ENCODE data around the gene FNBP1.

GRCh38 chr9:129875181-129875611 is 167.8 kb downstream of the FNBP1 start:
- TF ChIP-seq, protein P1, sequence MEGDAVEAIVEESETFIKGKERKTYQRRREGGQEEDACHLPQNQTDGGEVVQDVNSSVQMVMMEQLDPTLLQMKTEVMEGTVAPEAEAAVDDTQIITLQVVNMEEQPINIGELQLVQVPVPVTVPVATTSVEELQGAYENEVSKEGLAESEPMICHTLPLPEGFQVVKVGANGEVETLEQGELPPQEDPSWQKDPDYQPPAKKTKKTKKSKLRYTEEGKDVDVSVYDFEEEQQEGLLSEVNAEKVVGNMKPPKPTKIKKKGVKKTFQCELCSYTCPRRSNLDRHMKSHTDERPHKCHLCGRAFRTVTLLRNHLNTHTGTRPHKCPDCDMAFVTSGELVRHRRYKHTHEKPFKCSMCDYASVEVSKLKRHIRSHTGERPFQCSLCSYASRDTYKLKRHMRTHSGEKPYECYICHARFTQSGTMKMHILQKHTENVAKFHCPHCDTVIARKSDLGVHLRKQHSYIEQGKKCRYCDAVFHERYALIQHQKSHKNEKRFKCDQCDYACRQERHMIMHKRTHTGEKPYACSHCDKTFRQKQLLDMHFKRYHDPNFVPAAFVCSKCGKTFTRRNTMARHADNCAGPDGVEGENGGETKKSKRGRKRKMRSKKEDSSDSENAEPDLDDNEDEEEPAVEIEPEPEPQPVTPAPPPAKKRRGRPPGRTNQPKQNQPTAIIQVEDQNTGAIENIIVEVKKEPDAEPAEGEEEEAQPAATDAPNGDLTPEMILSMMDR (IDR thresholded peaks at IDR 0.05), result no peak
- TF ChIP-seq POLR2AphosphoS5 (IDR thresholded peaks at IDR 0.05) (no peak), POLR2A (IDR thresholded peaks at IDR 0.05) (no peak)
